ENCODE measurements around the gene SMCO1.
"Not testable (repeated sequence)": the region's sequence is repeated elsewhere in the genome, so short reads cannot be mapped to it uniquely, and the experiment has no call there.

Gene SMCO1

DNA sequence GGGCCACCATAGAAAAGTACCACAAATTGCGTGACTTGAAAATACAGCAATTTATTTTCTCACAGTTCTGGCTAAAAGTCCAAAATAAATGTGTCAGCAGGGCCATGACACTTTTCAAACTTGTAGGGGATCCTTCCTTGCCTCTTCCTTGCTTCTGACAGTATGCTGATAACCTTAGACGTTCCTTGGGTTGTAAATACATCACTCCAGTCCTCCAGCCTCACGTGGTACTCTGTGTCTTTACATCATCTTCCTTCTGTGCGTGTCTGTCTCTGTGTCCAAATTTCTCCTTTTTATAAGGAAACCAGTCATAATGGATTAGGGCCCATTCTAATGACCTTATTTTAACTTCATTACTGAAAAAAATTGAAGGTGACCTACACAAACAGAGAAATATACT, 19.0 kb downstream of the SMCO1 start:
- Histone ChIP-seq H3K4me3 (ENCODE audit: insufficient read depth, low read depth, low read length) (no peak overlapping the region), H3K36me3 (ENCODE audit: control insufficient read depth, insufficient read depth, low read length) (no peaks in the 10 kb centered on the region), H3K27ac (ENCODE audit: insufficient read depth, low read depth, low read length, poor library complexity, severe bottlenecking) (no peak overlapping the region), H3K9me3 (ENCODE audit: control insufficient read depth, low read length) (no peaks in the 10 kb centered on the region), H3K27me3 (ENCODE audit: control insufficient read depth, insufficient read depth, low read length, poor library complexity, severe bottlenecking) (no peaks in the 10 kb centered on the region), H3K4me1 (ENCODE audit: control insufficient read depth, insufficient read depth, low read length) (no peaks in the 10 kb centered on the region)
- 91 to 95% methylated on average over 4 of the region's 4 CpGs for whole genome bisulfite sequencing, 2 experiments

DNA sequence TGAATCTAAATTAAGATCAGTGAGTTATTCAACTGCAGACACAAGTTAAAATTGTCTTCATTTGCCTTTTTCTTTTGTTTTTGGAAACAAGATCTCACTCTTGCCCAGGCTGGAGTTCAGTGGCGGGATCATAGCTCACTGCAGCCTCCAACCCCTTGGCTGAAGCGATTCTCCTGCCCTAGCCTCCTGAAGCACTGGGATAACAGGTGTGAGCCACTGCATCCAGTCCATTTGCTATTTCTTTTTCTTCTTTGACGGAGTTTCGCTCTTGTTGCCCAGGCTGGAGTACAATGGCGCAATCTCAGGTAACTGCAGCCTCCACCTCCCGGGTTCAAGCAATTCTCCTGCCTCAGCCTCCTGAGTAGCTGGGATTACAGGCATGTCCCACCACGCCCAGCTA, 21.9 kb downstream of the SMCO1 start:
- Histone ChIP-seq H3K4me3 (ENCODE audit: insufficient read depth, low read depth, low read length) (no peak overlapping the region), H3K27me3 (ENCODE audit: control insufficient read depth, insufficient read depth, low read length, poor library complexity, severe bottlenecking) (no peaks in the 10 kb centered on the region), H3K27ac (ENCODE audit: insufficient read depth, low read depth, low read length, poor library complexity, severe bottlenecking) (no peak overlapping the region), H3K9me3 (ENCODE audit: control insufficient read depth, low read length) (no peaks in the 10 kb centered on the region), H3K36me3 (ENCODE audit: control insufficient read depth, insufficient read depth, low read length) (no peaks in the 10 kb centered on the region), H3K4me1 (ENCODE audit: control insufficient read depth, insufficient read depth, low read length) (no peaks in the 10 kb centered on the region)
- 93 to 95% methylated on average over 7 of the region's 7 CpGs for WGBS, 2 experiments

DNA sequence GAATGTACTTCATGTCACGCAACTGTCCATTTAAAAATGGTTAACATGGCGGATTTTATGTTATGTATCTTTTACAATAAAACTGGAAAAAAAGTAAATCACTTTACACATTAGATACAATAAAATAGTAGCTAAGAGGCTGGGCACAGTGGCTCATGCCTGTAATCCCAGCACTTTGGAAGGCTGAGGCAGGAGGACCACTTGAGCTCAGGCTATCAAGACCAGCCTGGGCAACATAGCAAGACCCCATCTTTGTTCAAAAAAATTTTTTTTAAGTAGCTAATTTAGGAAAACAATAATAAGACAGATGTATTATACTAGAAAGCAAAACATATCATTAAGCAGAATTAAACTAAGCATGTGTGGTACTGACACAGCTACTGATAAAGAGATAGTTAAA, 23.1 kb downstream of the SMCO1 start:
- 100% methylated on average over 1 to 2 of the region's 2 CpGs for WGBS, 2 experiments
- no peak overlapping the region for H3K4me3 ChIP-seq (ENCODE audit: insufficient read depth, low read depth, low read length)
- H3K27me3 ChIP-seq (ENCODE audit: control insufficient read depth, insufficient read depth, low read length, poor library complexity, severe bottlenecking), result no peaks in the 10 kb centered on the region
- H3K9me3 ChIP-seq (ENCODE audit: control insufficient read depth, low read length), result no peaks in the 10 kb centered on the region
- no peak overlapping the region for H3K27ac ChIP-seq (ENCODE audit: insufficient read depth, low read depth, low read length, poor library complexity, severe bottlenecking)
- no peaks in the 10 kb centered on the region for H3K4me1 ChIP-seq (ENCODE audit: control insufficient read depth, insufficient read depth, low read length)
- peaks cover 3% of the 10 kb centered on the region for H3K36me3 ChIP-seq (ENCODE audit: control insufficient read depth, insufficient read depth, low read length)

DNA sequence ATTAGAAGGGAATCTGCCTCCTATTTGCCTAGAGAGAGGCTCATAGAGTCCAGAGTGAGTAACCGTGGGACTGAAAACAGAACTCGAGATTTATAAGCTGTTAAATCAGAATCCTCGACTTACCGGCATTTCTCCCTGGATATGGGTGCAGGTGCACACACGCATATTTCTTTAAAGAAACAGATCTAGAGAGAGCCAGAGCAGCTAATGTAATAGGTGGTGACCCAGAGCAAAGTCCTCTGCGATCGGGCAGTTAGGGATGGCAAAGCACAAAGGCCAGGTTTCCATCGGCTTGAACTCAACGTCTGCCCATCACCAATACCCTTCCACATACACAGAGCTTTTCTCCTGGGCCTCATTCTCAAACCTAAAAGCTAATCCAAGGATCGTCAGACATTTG, 25.4 kb downstream of the SMCO1 start:
- peaks cover 8% of the 10 kb centered on the region for H3K36me3 ChIP-seq (ENCODE audit: control insufficient read depth, insufficient read depth, low read length)
- H3K4me1 ChIP-seq (ENCODE audit: control insufficient read depth, insufficient read depth, low read length), result no peaks in the 10 kb centered on the region
- H3K4me3 ChIP-seq (ENCODE audit: insufficient read depth, low read depth, low read length), result no peak overlapping the region
- WGBS, 2 experiments, result 95 to 96% methylated on average over 10 of the region's 10 CpGs
- no peaks in the 10 kb centered on the region for H3K9me3 ChIP-seq (ENCODE audit: control insufficient read depth, low read length)
- H3K27me3 ChIP-seq (ENCODE audit: control insufficient read depth, insufficient read depth, low read length, poor library complexity, severe bottlenecking), result no peaks in the 10 kb centered on the region
- H3K27ac ChIP-seq (ENCODE audit: insufficient read depth, low read depth, low read length, poor library complexity, severe bottlenecking), result no peak overlapping the region

DNA sequence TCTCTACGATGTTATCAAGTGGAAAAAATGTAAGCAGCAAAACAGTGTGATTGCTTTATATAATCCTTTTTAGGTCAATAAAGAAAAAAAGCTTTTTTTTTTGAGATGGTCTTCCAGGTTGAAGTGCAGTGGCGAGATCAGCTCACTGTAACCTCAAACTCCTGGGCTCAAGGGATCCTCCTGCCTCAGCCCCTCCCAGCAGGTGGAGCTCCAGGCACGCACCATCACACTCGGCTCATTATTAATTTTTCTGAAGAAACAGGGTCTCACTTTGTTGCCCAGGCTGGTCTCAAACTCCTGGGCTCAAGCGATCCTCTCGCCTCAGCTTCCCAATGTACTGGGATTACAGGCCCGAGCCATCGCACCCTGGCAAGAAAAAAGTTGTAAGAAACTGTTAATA, 28.9 kb downstream of the SMCO1 start:
- 90 to 97% methylated on average over 8 of the region's 8 CpGs for WGBS, 2 experiments
- Histone ChIP-seq H3K27me3 (ENCODE audit: control insufficient read depth, insufficient read depth, low read length, poor library complexity, severe bottlenecking) (no peaks in the 10 kb centered on the region), H3K4me3 (ENCODE audit: insufficient read depth, low read depth, low read length) (no peak overlapping the region), H3K9me3 (ENCODE audit: control insufficient read depth, low read length) (no peaks in the 10 kb centered on the region), H3K4me1 (ENCODE audit: control insufficient read depth, insufficient read depth, low read length) (no peaks in the 10 kb centered on the region), H3K36me3 (ENCODE audit: control insufficient read depth, insufficient read depth, low read length) (peaks cover 28% of the 10 kb centered on the region), H3K27ac (ENCODE audit: insufficient read depth, low read depth, low read length, poor library complexity, severe bottlenecking) (no peak overlapping the region)

DNA sequence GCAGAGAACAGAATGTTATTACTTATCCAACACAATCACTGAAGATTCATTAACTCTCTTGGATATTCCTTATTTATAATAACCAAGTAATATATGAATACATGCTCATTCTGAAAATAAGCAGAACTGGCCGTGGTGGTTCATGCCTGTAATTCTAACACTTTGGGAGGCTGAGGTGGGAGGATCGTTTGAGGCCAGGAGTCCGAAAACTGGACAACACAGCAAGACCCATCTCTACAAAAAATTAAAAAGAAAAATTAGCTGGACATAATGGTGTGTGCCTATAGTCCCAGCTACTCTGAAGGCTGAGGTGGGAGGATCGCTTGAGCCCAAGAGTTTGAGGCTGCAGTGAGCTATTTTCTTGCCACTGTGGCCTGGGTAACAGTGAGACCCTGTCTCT, 37.5 kb downstream of the SMCO1 start:
- 98 to 99% methylated on average over 4 of the region's 4 CpGs for WGBS, 2 experiments
- H3K27me3 ChIP-seq (ENCODE audit: control insufficient read depth, insufficient read depth, low read length, poor library complexity, severe bottlenecking), result no peaks in the 10 kb centered on the region
- H3K4me1 ChIP-seq (ENCODE audit: control insufficient read depth, insufficient read depth, low read length), result no peaks in the 10 kb centered on the region
- H3K9me3 ChIP-seq (ENCODE audit: control insufficient read depth, low read length), result no peaks in the 10 kb centered on the region
- no peak overlapping the region for H3K27ac ChIP-seq (ENCODE audit: insufficient read depth, low read depth, low read length, poor library complexity, severe bottlenecking)
- H3K36me3 ChIP-seq (ENCODE audit: control insufficient read depth, insufficient read depth, low read length), result peaks cover 45% of the 10 kb centered on the region
- H3K4me3 ChIP-seq (ENCODE audit: insufficient read depth, low read depth, low read length), result no peak overlapping the region

DNA sequence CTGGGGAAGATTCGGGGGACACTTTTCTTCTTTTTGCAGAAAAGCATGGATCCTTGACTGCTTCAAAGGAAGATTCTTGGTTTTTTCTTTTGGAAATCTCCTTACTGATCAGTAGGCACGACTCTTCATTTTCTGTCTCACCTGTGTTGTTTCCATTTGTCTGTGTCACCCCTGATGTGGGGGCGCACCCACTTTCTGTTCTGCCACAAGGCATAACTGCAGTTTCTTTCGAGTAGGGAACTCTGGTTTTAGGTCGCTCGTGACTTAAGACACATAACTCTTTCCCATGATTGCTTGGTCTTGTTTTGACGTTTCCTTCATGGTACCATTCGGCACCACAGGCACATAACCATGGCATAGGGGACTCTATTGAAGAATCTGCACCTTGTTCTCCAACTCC, 42.9 kb downstream of the SMCO1 start:
- Histone ChIP-seq H3K27me3 (ENCODE audit: control insufficient read depth, insufficient read depth, low read length, poor library complexity, severe bottlenecking) (no peaks in the 10 kb centered on the region), H3K27ac (ENCODE audit: insufficient read depth, low read depth, low read length, poor library complexity, severe bottlenecking) (no peak overlapping the region), H3K4me1 (ENCODE audit: control insufficient read depth, insufficient read depth, low read length) (no peaks in the 10 kb centered on the region), H3K36me3 (ENCODE audit: control insufficient read depth, insufficient read depth, low read length) (peaks cover 42% of the 10 kb centered on the region), H3K4me3 (ENCODE audit: insufficient read depth, low read depth, low read length) (no peak overlapping the region), H3K9me3 (ENCODE audit: control insufficient read depth, low read length) (no peaks in the 10 kb centered on the region)
- 95 to 96% methylated on average over 8 of the region's 8 CpGs for WGBS, 2 experiments

DNA sequence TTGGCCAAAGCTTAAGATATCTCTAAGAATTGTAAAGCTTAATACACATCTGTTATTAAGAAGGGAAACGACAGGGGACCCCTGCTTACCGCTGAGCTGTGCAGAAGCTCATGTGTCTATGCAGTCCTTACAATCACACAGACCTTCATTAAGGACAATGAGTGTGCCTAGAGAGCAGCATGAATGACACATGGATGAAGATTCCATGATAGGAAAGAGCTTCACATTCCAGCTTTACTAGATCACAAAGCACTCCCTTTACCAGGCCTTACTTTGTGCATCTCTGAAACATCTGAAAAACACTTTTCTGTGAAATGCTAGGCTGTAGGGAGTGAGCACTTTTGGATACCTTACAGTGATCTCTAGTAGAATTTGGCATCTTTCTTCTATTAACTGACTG, 43.6 kb downstream of the SMCO1 start:
- no peak overlapping the region for H3K27ac ChIP-seq (ENCODE audit: insufficient read depth, low read depth, low read length, poor library complexity, severe bottlenecking)
- peaks cover 42% of the 10 kb centered on the region for H3K36me3 ChIP-seq (ENCODE audit: control insufficient read depth, insufficient read depth, low read length)
- no peak overlapping the region for H3K4me3 ChIP-seq (ENCODE audit: insufficient read depth, low read depth, low read length)
- no peaks in the 10 kb centered on the region for H3K9me3 ChIP-seq (ENCODE audit: control insufficient read depth, low read length)
- no peaks in the 10 kb centered on the region for H3K27me3 ChIP-seq (ENCODE audit: control insufficient read depth, insufficient read depth, low read length, poor library complexity, severe bottlenecking)
- WGBS, 2 experiments, result 93 to 100% methylated on average over 2 of the region's 2 CpGs
- H3K4me1 ChIP-seq (ENCODE audit: control insufficient read depth, insufficient read depth, low read length), result no peaks in the 10 kb centered on the region

DNA sequence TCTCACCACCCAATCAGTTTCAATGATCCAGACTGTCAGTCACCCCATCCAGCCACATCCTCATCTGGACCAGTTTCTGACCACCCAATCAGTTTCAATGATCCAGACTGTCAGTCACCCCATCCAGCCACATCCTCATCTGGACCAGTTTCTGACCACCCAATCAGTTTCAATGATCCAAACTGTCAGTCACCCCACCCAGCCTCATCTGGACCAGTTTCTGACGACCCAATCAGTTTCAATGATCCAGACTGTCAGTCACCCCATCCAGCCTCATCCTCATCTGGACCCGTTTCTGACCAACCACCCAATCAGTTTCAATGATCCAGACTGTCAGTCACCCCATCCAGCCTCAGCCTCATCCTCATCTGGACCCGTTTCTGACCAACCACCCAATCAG, 45.0 kb downstream of the SMCO1 start:
- peaks cover 36% of the 10 kb centered on the region for H3K36me3 ChIP-seq (ENCODE audit: control insufficient read depth, insufficient read depth, low read length)
- not testable (repeated sequence) for H3K9me3 ChIP-seq (ENCODE audit: control insufficient read depth, low read length); H3K4me3 ChIP-seq (ENCODE audit: insufficient read depth, low read depth, low read length); H3K27me3 ChIP-seq (ENCODE audit: control insufficient read depth, insufficient read depth, low read length, poor library complexity, severe bottlenecking); H3K4me1 ChIP-seq (ENCODE audit: control insufficient read depth, insufficient read depth, low read length); H3K27ac ChIP-seq (ENCODE audit: insufficient read depth, low read depth, low read length, poor library complexity, severe bottlenecking)
- 95 to 97% methylated on average over 3 of the region's 3 CpGs for WGBS, 2 experiments

DNA sequence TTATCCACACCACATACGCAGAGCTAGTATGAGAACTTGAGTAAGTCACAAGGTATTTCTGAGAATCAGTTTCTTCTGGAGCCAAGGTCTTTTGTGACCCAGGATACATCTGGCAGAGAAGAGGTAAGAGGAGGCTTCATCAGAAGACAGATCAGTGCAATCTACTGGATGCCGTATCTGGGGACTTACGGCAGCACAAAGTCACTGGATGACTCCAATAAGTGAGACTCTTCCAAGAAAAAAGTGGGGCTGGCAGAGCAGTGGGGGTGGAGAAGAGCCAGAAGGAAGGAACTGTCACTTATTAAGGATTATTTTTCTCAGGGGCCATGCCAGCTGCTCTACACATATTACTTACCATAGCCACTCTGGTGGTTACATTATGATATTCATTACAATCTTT, 51.3 kb downstream of the SMCO1 start:
- Histone ChIP-seq H3K4me1 (ENCODE audit: control insufficient read depth, insufficient read depth, low read length) (no peaks in the 10 kb centered on the region), H3K9me3 (ENCODE audit: control insufficient read depth, low read length) (no peaks in the 10 kb centered on the region), H3K36me3 (ENCODE audit: control insufficient read depth, insufficient read depth, low read length) (no peaks in the 10 kb centered on the region), H3K27me3 (ENCODE audit: control insufficient read depth, insufficient read depth, low read length, poor library complexity, severe bottlenecking) (no peaks in the 10 kb centered on the region), H3K4me3 (ENCODE audit: insufficient read depth, low read depth, low read length) (no peak overlapping the region), H3K27ac (ENCODE audit: insufficient read depth, low read depth, low read length, poor library complexity, severe bottlenecking) (no peak overlapping the region)
- WGBS, 2 experiments, result 96 to 98% methylated on average over 3 of the region's 3 CpGs

DNA sequence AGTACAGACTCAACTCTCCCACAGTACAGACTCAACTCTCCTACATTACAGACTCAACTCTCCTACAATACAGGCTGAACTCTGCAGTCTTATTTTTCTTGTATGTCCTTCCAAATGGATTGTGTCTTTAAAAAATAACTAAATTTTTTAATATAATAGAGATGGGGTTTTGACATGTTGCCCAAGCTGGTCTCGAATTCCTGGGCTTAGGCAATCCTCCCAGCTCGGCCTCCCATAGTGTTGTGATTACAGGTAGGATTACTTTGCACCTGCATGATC, 51.7 kb downstream of the SMCO1 start:
- Histone ChIP-seq H3K36me3 (ENCODE audit: control insufficient read depth, insufficient read depth, low read length) (no peaks in the 10 kb centered on the region), H3K27ac (ENCODE audit: insufficient read depth, low read depth, low read length, poor library complexity, severe bottlenecking) (no peak overlapping the region), H3K9me3 (ENCODE audit: control insufficient read depth, low read length) (no peaks in the 10 kb centered on the region), H3K27me3 (ENCODE audit: control insufficient read depth, insufficient read depth, low read length, poor library complexity, severe bottlenecking) (no peaks in the 10 kb centered on the region), H3K4me3 (ENCODE audit: insufficient read depth, low read depth, low read length) (no peak overlapping the region), H3K4me1 (ENCODE audit: control insufficient read depth, insufficient read depth, low read length) (no peaks in the 10 kb centered on the region)
- 91 to 93% methylated on average over 2 of the region's 2 CpGs for WGBS, 2 experiments

Data from ectodermal cell (in vitro differentiated cells).